ENCODE measurements around the gene OLAH.
"Not testable (repeated sequence)": the region's sequence is repeated elsewhere in the genome, so short reads cannot be mapped to it uniquely, and the experiment has no call there.

OLAH gene

DNA sequence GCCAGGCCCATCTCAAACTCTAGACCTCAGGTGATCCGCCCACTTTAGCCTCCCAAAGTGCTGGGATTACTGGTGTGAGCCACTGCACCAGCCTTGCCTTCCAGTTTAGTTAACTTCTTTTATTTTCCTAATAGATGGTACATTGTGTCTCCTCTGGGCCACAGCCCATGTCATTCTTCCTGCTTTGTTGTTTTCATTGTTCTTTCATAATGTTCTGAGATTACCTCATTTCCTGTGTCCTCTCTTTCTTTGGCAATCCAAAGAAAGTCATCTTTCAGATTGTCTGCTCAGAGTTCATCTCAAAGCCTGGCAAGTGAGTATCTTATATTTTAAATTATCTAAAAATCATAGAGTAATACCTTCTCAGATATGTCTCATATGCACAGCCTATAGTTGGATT, at the start of gene OLAH:
Gene OLAH, plus strand, starts transcription at position 270 of the 400 bp plus-strand sequence. CDS start 3,346 bp downstream, outside the sequence.
- no peak for DNase-seq

DNA sequence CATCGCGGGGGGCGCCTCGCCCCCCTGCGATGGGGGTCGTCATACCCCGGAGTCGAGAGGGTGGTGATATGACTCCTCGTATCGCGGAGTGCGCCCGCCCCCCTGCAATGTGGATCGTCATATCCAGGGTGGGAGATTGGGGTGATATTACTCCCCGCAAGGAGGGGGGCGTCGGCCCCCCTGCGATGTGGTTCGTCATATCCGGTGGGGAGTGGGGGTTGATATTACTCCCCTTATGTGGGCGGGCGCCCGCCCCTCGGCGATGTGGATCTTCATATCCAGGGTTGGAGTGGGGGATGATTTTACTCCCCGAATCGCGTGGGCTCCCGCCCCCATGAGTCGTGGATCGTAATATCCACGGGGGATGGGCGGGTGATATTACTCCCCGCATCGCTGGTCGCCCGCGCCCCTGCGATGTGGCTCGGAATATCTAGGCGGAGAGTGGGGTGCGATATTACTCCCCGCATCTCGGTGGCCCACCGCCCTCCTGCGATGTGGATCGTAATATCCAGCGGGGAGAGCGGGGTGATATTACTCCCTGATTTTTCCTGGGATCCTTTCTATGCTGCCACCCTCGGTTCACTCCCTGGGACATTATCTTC, 47.7 kb upstream of the OLAH start:
- no peak for DNase-seq

GRCh38 chr10:15013530-15013929, 30.2 kb upstream of the OLAH start:
- DNase-seq: not testable (repeated sequence)

GRCh38 chr10:15015451-15015850, 28.3 kb upstream of the OLAH start:
- DNase-seq: no peak

DNA sequence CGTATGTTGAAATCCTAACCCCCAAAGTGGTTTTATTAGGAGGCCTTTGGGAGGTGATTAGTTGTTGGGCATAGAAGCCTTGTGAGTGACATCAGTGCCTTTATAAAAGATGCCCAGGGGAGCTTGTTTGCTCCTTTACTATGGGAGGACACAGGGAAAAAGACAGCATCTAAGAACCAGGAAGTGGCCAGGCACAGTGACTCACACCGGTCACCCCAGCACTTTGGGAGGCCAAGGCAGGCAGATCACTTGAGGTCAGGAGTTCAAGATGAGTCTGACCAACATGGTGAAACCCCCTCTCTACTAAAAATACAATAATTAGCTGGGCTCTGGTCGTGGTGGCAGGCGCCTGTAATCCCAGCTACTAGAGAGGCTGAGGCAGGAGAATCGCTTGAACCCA, 22.8 kb upstream of the OLAH start:
- not testable (repeated sequence) for DNase-seq

DNA sequence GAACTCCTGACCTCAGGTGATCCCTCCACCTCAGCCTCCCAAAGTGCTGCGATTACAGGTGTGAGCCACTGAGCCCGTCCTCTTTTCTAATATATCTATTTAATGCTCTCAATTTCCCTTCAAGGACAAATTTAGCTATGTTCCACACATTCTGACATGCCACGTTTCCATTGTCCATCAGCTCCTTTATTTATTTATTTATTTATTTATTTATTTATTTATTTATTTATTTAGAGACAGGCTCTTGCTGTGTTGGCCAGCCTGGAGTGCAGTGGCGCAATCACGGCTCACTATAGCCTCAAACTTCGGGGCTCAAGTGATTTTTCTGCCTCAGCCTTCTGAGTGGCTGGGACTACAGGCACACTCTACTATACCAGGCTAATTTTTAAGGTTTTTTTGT, 20.7 kb upstream of the OLAH start:
- DNase-seq: not testable (repeated sequence)

DNA sequence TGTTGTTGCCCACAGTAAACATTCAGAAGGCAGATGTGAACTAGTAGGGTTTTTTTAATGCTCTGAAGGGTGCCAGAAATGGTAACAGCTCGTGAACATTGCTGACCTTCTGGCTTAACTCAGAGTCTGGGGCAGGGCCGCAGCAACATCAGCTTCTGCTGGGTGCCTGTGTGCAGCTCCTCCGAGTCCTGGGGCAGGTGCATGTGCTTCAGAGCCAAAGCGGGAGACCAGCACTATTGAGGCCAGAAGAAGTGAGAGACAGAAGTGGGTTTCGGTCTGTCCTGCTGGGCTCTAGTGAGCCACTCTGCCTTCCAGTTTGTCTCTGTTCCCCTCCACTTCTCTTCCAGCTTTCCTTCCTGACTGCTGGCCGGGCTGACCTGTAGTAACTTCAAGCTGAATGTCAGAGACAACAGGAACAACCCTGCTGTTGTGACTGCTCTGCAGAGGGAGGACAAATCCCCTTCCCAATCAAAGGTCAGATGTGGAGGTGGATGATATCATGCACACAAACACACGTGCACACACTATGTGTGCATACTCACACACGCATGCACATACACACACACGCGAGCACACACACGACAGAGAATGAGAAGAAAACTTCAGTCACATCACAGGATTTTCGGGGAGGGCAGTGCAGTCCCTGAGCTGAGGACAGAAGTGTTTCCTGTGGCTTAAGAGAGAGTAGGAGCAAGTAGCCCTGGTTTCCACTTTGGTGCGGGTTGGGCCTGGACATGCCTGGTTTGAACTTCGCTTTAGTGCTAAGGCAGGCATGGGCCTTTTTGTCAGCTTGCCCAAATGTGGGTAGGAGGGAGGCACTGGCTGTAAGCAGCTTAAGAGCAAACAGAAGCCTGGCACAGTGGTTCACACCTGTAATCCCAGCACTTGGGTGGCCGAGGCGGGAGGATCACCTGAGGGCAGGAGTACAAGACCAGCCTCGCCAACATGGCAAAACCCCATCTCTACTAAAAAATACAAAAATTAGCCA, 19.4 kb upstream of the OLAH start:
- not testable (repeated sequence) for DNase-seq

DNA sequence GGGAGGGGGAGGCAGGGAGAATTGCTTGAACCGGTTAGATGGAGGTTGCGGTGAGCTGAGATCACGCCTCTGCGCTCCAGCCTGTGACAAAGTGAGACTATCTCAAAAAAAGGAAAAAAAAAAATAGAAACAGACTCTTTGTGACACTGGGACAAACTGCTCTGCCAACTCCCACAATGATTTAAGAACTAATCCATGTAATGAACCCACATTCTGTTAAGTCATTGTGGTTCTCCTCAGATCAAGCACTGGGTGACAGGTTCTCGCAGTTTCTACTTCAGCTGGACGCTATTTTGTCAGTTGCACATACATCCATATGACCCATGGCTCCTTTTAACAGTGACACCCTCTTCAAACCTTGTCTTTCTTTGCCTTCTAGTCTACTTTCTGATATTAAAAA, 18.7 kb upstream of the OLAH start:
- not testable (repeated sequence) for DNase-seq

GRCh38 chr10:15027741-15028140, 16.0 kb upstream of the OLAH start:
- DNase-seq: no peak

GRCh38 chr10:15035385-15036301, 8.1 kb upstream of the OLAH start:
- no peak for DNase-seq

GRCh38 chr10:15037691-15038090, 6.1 kb upstream of the OLAH start:
- DNase-seq: no peak

- no peak for DNase-seq
Observed at GRCh38 chr10:15038416-15038815, 5.3 kb upstream of the OLAH start.

DNA sequence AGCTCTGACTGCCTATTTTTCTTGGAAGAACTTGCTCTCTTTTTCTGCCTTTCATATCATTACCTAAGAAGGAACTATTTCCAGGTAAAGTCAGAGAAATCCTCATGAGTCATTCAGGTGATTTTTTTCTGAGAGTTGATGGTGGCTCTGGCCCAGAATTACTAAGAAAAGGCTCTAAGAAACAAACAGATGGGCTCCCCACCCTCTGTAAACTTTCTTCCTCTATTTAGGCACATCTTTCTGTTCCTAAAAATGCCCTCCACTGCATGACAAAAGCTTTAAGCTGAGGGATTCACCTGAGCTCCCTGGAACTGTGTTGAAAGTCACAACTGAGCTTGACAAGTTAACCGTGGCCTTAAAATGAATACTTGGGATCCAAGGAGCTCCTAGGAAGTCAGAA, 1.6 kb downstream of the OLAH start:
- DNase-seq: no peak

DNA sequence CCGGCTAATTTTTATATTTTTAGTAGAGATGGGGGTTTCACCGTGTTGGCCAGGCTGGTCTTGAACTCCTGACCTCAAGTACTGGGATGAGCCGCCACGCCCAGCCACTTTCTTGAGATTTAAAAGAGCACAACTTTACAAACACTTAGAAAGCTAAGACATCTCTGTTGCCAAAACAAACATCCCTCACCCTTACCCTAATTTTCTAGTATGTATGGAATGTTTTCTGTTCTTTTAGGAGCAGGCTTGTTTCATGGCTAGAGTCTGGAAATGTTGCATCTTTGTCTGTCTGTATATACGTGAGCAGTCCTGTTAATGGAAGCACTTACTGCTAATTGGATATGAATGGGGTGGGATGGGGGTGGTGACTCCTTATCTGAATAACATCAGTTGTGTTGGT, 2.9 kb downstream of the OLAH start:
- DNase-seq: no peak

DNA sequence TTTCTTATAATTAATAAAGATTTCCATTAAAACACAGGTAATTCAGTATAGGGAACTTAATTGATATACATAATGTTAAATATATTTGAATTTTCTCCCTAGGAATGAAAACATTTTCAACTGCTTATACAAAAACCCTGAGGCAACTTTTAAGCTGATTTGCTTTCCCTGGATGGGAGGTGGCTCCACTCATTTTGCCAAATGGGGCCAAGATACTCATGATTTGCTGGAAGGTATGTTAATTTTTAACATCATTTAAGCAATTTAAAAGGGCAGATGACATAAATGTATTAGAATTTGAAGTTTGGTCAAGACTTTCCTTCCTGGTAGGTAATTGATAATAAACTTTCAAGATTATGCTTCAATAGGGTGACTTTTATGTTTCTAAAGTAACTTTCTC, 5.8 kb downstream of the OLAH start:
- DNase-seq: no peak

DNA sequence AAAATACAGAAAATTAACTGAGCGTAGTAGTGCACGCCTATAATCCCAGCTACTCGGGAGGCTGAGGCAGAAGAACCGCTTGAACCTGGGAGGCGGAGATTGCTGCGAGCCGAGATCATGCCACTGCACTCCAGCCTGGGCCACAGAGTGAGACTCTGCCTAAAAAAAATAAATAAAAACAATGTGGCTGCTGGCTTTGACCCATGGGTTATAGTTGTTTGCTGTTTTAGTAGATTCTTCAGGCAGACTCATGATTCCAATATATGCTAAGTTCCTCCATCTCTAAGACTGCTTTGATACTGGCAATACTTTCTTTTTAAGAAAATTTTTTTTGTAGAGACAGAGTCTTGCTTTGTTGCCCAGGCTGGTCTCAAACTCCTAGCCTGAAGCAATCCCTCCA, 8.4 kb downstream of the OLAH start:
- no peak for DNase-seq

DNA sequence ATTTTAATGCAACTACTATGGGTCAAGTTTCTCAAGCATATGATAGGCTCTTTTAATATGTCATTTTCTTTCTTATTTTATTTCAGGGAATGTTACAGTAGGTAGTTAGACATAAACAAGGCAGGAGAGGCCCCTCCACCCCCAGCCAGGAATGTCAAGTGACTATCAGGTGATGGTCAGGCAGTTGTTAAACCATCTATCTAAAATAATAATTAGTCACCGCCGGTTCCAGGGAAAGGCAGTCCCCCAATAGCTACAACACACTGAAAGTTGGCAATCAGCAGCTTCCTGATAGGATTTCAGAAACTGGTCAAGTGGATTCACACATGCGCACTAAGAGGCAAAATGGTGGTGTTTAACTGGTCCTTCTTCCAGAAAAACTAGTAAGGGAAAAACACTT, 9.3 kb downstream of the OLAH start:
- no peak for DNase-seq

GRCh38 chr10:15058689-15059088, 14.9 kb downstream of the OLAH start:
- DNase-seq: no peak

- DNase-seq: no peak
Observed at GRCh38 chr10:15059914-15060313, 16.2 kb downstream of the OLAH start.

GRCh38 chr10:15060638-15061037, 16.9 kb downstream of the OLAH start:
- DNase-seq: no peak

DNA sequence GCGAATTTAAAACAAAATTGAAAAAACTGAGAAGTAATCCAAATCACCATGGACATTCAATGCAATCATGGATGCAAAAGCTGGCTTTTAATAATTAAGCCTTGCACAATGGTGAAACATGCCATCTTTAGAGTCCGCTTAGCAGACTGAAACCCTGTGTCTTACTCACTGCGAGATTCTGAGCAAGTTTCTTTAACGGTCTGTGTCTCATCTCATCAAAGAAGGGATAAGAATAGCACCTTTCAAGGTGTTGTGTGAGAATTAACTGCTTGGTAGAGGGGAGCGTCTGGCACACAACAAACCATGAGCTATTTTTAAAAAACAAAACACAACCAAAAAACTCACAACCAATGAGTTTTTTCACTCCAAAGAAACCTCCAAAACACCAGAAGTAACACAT, 23.4 kb downstream of the OLAH start:
- no peak for DNase-seq

DNA sequence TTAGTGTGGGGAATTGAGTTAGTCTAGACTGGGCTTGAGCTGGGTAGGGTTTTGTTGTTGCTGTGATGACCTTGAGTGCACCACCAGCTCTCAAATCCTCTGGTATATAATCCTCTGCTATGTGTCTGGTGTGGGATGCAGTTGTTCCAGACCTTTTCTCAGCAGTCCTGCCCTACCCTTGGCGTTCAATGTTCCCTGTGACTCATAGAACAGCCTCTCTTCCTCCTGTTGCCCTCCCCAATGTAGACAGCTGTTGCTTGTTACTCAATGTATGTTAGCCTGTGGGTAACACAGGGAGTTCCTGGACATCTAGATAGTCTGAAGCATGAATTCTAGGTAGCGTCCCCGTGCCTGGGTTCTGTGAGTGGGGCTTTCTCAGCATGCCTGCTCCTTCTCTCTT, 25.1 kb downstream of the OLAH start:
- no peak for DNase-seq

DNA sequence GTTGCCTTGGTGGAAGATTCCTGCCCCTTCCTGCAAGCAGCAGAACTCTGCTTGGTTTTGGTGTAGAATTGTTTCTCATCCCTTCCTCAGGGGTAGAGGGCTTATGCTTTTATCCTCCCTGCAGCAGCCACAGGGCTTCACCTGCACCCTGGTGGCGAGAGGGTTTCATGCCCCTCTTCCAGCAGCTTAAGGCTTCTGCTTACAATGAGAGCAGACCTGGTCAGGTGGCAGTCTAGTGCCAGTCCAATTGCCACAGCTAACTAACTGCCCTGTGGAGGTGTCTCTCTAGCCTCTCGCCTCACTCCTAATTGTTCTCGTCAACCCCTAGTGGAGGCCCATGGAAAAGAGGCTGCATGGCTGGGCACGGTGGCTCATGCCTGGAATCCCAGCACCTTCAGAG, 25.5 kb downstream of the OLAH start:
- DNase-seq: no peak
